ENCODE data around the gene SCGB3A2.

GRCh38 chr5:147832541-147832940 lies 46.0 kb upstream of the SCGB3A2 start:
- no peak for TF ChIP-seq EP300 (IDR thresholded peaks at IDR 0.05; ENCODE audit: borderline replicate concordance in 1 of 2, low read depth in 1 of 2, low read length in 1 of 2)
- TF ChIP-seq CTCF (IDR thresholded peaks at IDR 0.05) = no peak
- TF ChIP-seq EZH2phosphoT487 (IDR thresholded peaks at IDR 0.05; ENCODE audit: borderline replicate concordance, low read depth) = no peak
- TF ChIP-seq REST (IDR thresholded peaks at IDR 0.05; ENCODE audit: low read depth, low read length) = no peak
- TF ChIP-seq RAD21 (IDR thresholded peaks at IDR 0.05; ENCODE audit: low read length) = no peak

Measured in SK-N-SH (cell line).